Limb (tissue), 2 donors: ENCODE measurements around the gene KRTAP4-11.
"Not testable (repeated sequence)": the region's sequence is repeated elsewhere in the genome, so short reads cannot be mapped to it uniquely, and the experiment has no call there.

Experiments used
- DNase-seq, 2 donors: peaks; one replicate each; pipeline ENCODE4 v3.0.0-alpha.2; 2016; ENCODE audit errors: extremely low spot score in 2 of 2

KRTAP4-11 gene

GRCh38 chr17:41117846-41118386, at the start of gene KRTAP4-11:
TSS of gene KRTAP4-11 (minus strand) at chr17:41118373. CDS start at chr17:41118315, 58 bp downstream.
- DNase-seq = not testable (repeated sequence)

GRCh38 chr17:41167561-41167960, 49.4 kb upstream of the KRTAP4-11 start:
- no peak for DNase-seq

GRCh38 chr17:41163828-41164227, 45.7 kb upstream of the KRTAP4-11 start:
- DNase-seq = no peak

- no peak for DNase-seq
These were observed 42.5 kb upstream of the KRTAP4-11 start, which contains the start of gene KRTAP4-4 for GRCh38 chr17:41160648-41161047. TSS of gene KRTAP4-4 (minus strand) at chr17:41160748. CDS start at chr17:41160691, 57 bp downstream.

GRCh38 chr17:41160190-41160589, 42.0 kb upstream of the KRTAP4-11 start:
- DNase-seq = not testable (repeated sequence)

GRCh38 chr17:41153856-41154255, 35.7 kb upstream of the KRTAP4-11 start:
- no peak for DNase-seq

- no peak for DNase-seq
These were observed 33.4 kb upstream of the KRTAP4-11 start for GRCh38 chr17:41151525-41151924.

GRCh38 chr17:41150026-41150425, 31.9 kb upstream of the KRTAP4-11 start:
- no peak for DNase-seq

GRCh38 chr17:41149652-41149985, 31.4 kb upstream of the KRTAP4-11 start, which contains the start of gene KRTAP4-5:
TSS of gene KRTAP4-5 (minus strand) at chr17:41149825. CDS start at chr17:41149767, 58 bp downstream.
- no peak for DNase-seq

GRCh38 chr17:41148971-41149651, 30.9 kb upstream of the KRTAP4-11 start:
- not testable (repeated sequence) for DNase-seq

GRCh38 chr17:41147531-41148204, 29.5 kb upstream of the KRTAP4-11 start:
- DNase-seq = no peak

GRCh38 chr17:41145261-41145660, 27.1 kb upstream of the KRTAP4-11 start:
- no peak for DNase-seq

GRCh38 chr17:41144846-41145245, 26.7 kb upstream of the KRTAP4-11 start:
- no peak for DNase-seq

GRCh38 chr17:41141361-41141760, 23.2 kb upstream of the KRTAP4-11 start:
- DNase-seq = no peak

- no peak for DNase-seq
These were observed 22.4 kb upstream of the KRTAP4-11 start, which contains the start of gene KRTAP4-6 for GRCh38 chr17:41140360-41141131. TSS of gene KRTAP4-6 (minus strand) at chr17:41140544. CDS start at chr17:41140487, 57 bp downstream.

- not testable (repeated sequence) for DNase-seq
These were observed 21.7 kb upstream of the KRTAP4-11 start for GRCh38 chr17:41139865-41140264.

- DNase-seq = no peak
These were observed 15.9 kb upstream of the KRTAP4-11 start for GRCh38 chr17:41133880-41134735.

GRCh38 chr17:41131979-41132378, 13.8 kb upstream of the KRTAP4-11 start:
- DNase-seq = no peak

GRCh38 chr17:41127371-41127770, 9.2 kb upstream of the KRTAP4-11 start:
- no peak for DNase-seq

GRCh38 chr17:41126412-41126811, 8.2 kb upstream of the KRTAP4-11 start:
- DNase-seq = no peak

- DNase-seq = no peak
These were observed 6.9 kb upstream of the KRTAP4-11 start for GRCh38 chr17:41125064-41125463.
